HG03045 (cell line): Measurements from ENCODE around the gene ANKRD62.
"Not testable (repeated sequence)": the region's sequence is repeated elsewhere in the genome, so short reads cannot be mapped to it uniquely, and the experiment has no call there.

Experiments used
- ATAC-seq: cut with Tn5 transposase; IDR thresholded peaks from one replicate; pipeline ENCODE4 v1.9.1; 2021; ENCODE audit warnings: mild to moderate bottlenecking, moderate library complexity; ENCODE audit not compliant: unreplicated experiment

The ANKRD62 gene

GRCh38 chr18:12065397-12065796 lies 28.2 kb upstream of the ANKRD62 start:
- no peak for ATAC-seq

GRCh38 chr18:12066910-12067511 lies 26.6 kb upstream of the ANKRD62 start:
- no peak for ATAC-seq

GRCh38 chr18:12067671-12068070 lies 26.0 kb upstream of the ANKRD62 start:
- no peak for ATAC-seq

- ATAC-seq = not testable (repeated sequence)
Measured at GRCh38 chr18:12068316-12068949, 25.2 kb upstream of the ANKRD62 start.

- ATAC-seq = no peak
Measured at GRCh38 chr18:12068950-12069320, 24.7 kb upstream of the ANKRD62 start.

GRCh38 chr18:12071066-12071465 lies 22.6 kb upstream of the ANKRD62 start:
- ATAC-seq = not testable (repeated sequence)

- ATAC-seq = no peak
Measured at GRCh38 chr18:12072996-12073395, 20.6 kb upstream of the ANKRD62 start.

GRCh38 chr18:12074736-12075135 lies 18.9 kb upstream of the ANKRD62 start:
- ATAC-seq = no peak

GRCh38 chr18:12076424-12077140 lies 17.1 kb upstream of the ANKRD62 start:
- no peak for ATAC-seq

- not testable (repeated sequence) for ATAC-seq
Measured at GRCh38 chr18:12077994-12078393, 15.6 kb upstream of the ANKRD62 start.

GRCh38 chr18:12079491-12080237 lies 14.0 kb upstream of the ANKRD62 start:
- ATAC-seq = no peak

- ATAC-seq = no peak
Measured at GRCh38 chr18:12085136-12085535, 8.5 kb upstream of the ANKRD62 start.

GRCh38 chr18:12085786-12086185 lies 7.9 kb upstream of the ANKRD62 start:
- ATAC-seq = no peak

GRCh38 chr18:12086249-12086648 lies 7.4 kb upstream of the ANKRD62 start:
- ATAC-seq = no peak

- ATAC-seq = no peak
Measured at GRCh38 chr18:12086677-12087470, 6.8 kb upstream of the ANKRD62 start.

GRCh38 chr18:12087471-12088025 lies 6.1 kb upstream of the ANKRD62 start:
- no peak for ATAC-seq

- no peak for ATAC-seq
Measured at GRCh38 chr18:12088096-12088495, 5.5 kb upstream of the ANKRD62 start.

- no peak for ATAC-seq
Measured at GRCh38 chr18:12088731-12089375, 4.8 kb upstream of the ANKRD62 start.

- no peak for ATAC-seq
Measured at GRCh38 chr18:12091538-12092141, 2.0 kb upstream of the ANKRD62 start.
